ENCODE measurements around the gene DTX2.

The DTX2 gene

GRCh38 chr7:76426246-76426645 lies 35.3 kb upstream of the DTX2 start:
- TF ChIP-seq CTCF (IDR thresholded peaks at IDR 0.05; ENCODE audit: low read depth, low read length) = no peak
- H3K4me3 ChIP-seq (replicated peaks in 1 of 2; ENCODE audit: low read depth in 2 of 2, low read length in 2 of 2) = no peak overlapping the region
- DNase-seq (ENCODE audit: low read depth in 2 of 2) = no peak

- DNase-seq (ENCODE audit: low read depth in 2 of 2) = no peak
- H3K4me3 ChIP-seq (replicated peaks in 1 of 2; ENCODE audit: low read depth in 2 of 2, low read length in 2 of 2) = no peak overlapping the region
- no peak for TF ChIP-seq CTCF (IDR thresholded peaks at IDR 0.05; ENCODE audit: low read depth, low read length)
Measured at GRCh38 chr7:76427635-76428034, 33.9 kb upstream of the DTX2 start.

GRCh38 chr7:76428149-76428823 lies 33.2 kb upstream of the DTX2 start:
- H3K4me3 ChIP-seq (replicated peaks in 1 of 2; ENCODE audit: low read depth in 2 of 2, low read length in 2 of 2) = no peak overlapping the region
- no peak for TF ChIP-seq CTCF (IDR thresholded peaks at IDR 0.05; ENCODE audit: low read depth, low read length)
- DNase-seq (ENCODE audit: low read depth in 2 of 2) = no peak

GRCh38 chr7:76428868-76429805 lies 32.4 kb upstream of the DTX2 start:
- no peak for TF ChIP-seq CTCF (IDR thresholded peaks at IDR 0.05; ENCODE audit: low read depth, low read length)
- H3K4me3 ChIP-seq (replicated peaks in 1 of 2; ENCODE audit: low read depth in 2 of 2, low read length in 2 of 2) = no peak overlapping the region
- DNase-seq (ENCODE audit: low read depth in 2 of 2) = peak; percentile 19 to 61

GRCh38 chr7:76430211-76430610 lies 31.3 kb upstream of the DTX2 start:
- no peak overlapping the region for H3K4me3 ChIP-seq (replicated peaks in 1 of 2; ENCODE audit: low read depth in 2 of 2, low read length in 2 of 2)
- DNase-seq (ENCODE audit: low read depth in 2 of 2) = no peak
- TF ChIP-seq CTCF (IDR thresholded peaks at IDR 0.05; ENCODE audit: low read depth, low read length) = no peak

GRCh38 chr7:76430836-76431235 lies 30.7 kb upstream of the DTX2 start:
- DNase-seq (ENCODE audit: low read depth in 2 of 2) = no peak
- no peak overlapping the region for H3K4me3 ChIP-seq (replicated peaks in 1 of 2; ENCODE audit: low read depth in 2 of 2, low read length in 2 of 2)
- no peak for TF ChIP-seq CTCF (IDR thresholded peaks at IDR 0.05; ENCODE audit: low read depth, low read length)
